ENCODE results near the gene TNFRSF25. TPM values are rescaled to one million over a fixed set of nuclear protein-coding genes. Genes with fewer than 3 reads are reported as not detected.

The TNFRSF25 gene
- total and polyA plus RNA-seq, 2 experiments from 2014 or later: 13.6 to 25.3 TPM

- Mint-ChIP-seq H3K4me1 (peaks cover 21% of the 10 kb centered on the region), H3K4me3 (peak overlapping the region; percentile 70; the same call in 2 of the 3 replicates), H3K27ac (no peak overlapping the region), H3K9me3 (no peaks in the 10 kb centered on the region; the same call in 2 of the 3 replicates), H3K36me3 (ENCODE audit: low read depth) (peaks cover 34% of the 10 kb centered on the region), H3K27me3 (ENCODE audit: insufficient read depth, low read depth, poor library complexity) (peaks cover 10% of the 10 kb centered on the region)
- H3K27me3 ChIP-seq (ENCODE audit: insufficient read depth): peaks cover 4% of the 10 kb centered on the region; the same call in 1 of the 2 replicates
- H3K79me2 ChIP-seq (replicated peaks; ENCODE audit: insufficient read depth): no peaks in the 10 kb centered on the region
- peaks cover 7% of the 10 kb centered on the region; the same call in 1 of the 2 replicates for H3K4me1 ChIP-seq (ENCODE audit: insufficient read depth)
- H2AFZ ChIP-seq: no peak overlapping the region
- no peak overlapping the region for H3K27ac ChIP-seq (ENCODE audit: low read depth)
- DNase-seq (ENCODE audit: low spot score) (peak; percentile 75), ATAC-seq (peak; percentile 14)
- peaks cover 23% of the 10 kb centered on the region; the same call in 1 of the 2 replicates for H3F3A ChIP-seq (replicated peaks; ENCODE audit: low read depth)
- TF ChIP-seq EZH2 (IDR thresholded peaks at IDR 0.05; ENCODE audit: low read depth, unreplicated experiment) (no peak), REST (IDR thresholded peaks at IDR 0.05; ENCODE audit: unreplicated experiment) (no peak), ZNF114 (CRISPR knock-in tag; IDR thresholded peaks at IDR 0.05) (no peak), CTCF (conservative IDR thresholded peaks at IDR 0.05; ENCODE audit: low read depth in 2 of 2) (no peak), ETS1 (IDR thresholded peaks at IDR 0.05) (no peak), CREB1 (CRISPR knock-in tag; IDR thresholded peaks at IDR 0.05; ENCODE audit: low read depth) (no peak)
- H3K4me2 ChIP-seq: peak overlapping the region; percentile 87
- H3K4me3 ChIP-seq: peak overlapping the region; percentile 74
- no peaks in the 10 kb centered on the region for H3K9me2 ChIP-seq (ENCODE audit: insufficient read depth)
- H3K36me3 ChIP-seq (ENCODE audit: insufficient read depth): no peaks in the 10 kb centered on the region
- H4K20me1 ChIP-seq (replicated peaks; ENCODE audit: insufficient read depth): peaks cover 3% of the 10 kb centered on the region; the same call in 1 of the 2 replicates
Measured at GRCh38 chr1:6470132-6471085, 4.4 kb upstream of the TNFRSF25 start.

Measured in GM23338 (cell line).